ENCODE measurements around the gene LDLRAD4. TPM values are rescaled to one million over a fixed set of nuclear protein-coding genes. Genes with fewer than 3 reads are reported as not detected.

LDLRAD4 gene
- 10 to 100 TPM; 14.0 to 36.9 (median 29.3) TPM for total RNA-seq

DNA sequence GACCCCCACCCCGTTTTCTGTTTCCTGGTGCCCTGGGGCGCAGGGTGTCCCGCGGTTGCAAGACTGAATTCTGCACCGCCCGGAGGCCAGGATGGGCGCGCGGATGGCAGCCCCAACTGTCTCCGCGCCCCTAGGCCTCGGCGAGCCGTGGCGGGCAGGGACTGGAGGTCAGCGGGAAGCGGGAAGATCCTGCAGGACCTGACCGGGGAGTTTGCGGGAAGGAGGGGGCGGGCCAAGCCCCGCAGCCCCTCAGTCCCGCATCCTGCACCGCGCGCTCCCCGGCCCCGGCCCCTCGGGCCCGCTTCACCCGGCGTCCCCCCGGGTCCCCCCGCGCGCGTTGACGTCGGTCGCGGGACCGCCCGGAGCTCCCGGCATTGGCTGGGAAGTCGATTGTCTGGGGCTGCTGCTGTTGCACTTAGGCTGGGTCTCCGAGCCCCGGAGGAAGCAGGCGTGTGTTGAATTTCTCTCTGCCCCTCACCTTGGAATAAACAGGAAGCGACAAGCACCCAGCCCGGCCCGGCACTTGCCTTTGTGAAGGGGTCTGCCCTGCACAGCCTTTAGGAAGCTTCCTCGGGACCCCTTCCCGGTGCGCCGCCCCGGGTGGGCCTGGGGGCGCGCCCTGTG lies at the start of gene LDLRAD4:
LDLRAD4 (plus strand) TSS at position 393 of the 624 bp plus-strand sequence.
- Histone ChIP-seq H3K27me3 (peaks cover 0 to 7% of the 10 kb centered on the region in 2 donors), H3K9me3 (no peaks in the 10 kb centered on the region), H3K4me3 (peak within 1 kb of the TSS; percentile 63 to 87 (median 67)), H3K36me3 (no peaks in the 10 kb centered on the region), H3K4me1 (peaks cover 0 to 70% (median 45%) of the 10 kb centered on the region in 4 donors), H3K27ac (peak within 1 kb of the TSS in 3 of 4 donors; percentile 77 to 85 (median 81))
- no peak for DNase-seq (ENCODE audit: low spot score in 2 of 2)
- 2 to 6% methylated on average over 28 to 29 of the region's 57 CpGs for WGBS, 2 donors
- TF ChIP-seq POLR2A (IDR thresholded peaks at IDR 0.05) (no peak), EP300 (IDR thresholded peaks at IDR 0.05) (no peak)
- TF ChIP-seq, protein P1, sequence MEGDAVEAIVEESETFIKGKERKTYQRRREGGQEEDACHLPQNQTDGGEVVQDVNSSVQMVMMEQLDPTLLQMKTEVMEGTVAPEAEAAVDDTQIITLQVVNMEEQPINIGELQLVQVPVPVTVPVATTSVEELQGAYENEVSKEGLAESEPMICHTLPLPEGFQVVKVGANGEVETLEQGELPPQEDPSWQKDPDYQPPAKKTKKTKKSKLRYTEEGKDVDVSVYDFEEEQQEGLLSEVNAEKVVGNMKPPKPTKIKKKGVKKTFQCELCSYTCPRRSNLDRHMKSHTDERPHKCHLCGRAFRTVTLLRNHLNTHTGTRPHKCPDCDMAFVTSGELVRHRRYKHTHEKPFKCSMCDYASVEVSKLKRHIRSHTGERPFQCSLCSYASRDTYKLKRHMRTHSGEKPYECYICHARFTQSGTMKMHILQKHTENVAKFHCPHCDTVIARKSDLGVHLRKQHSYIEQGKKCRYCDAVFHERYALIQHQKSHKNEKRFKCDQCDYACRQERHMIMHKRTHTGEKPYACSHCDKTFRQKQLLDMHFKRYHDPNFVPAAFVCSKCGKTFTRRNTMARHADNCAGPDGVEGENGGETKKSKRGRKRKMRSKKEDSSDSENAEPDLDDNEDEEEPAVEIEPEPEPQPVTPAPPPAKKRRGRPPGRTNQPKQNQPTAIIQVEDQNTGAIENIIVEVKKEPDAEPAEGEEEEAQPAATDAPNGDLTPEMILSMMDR (IDR thresholded peaks at IDR 0.05): no peak

DNA sequence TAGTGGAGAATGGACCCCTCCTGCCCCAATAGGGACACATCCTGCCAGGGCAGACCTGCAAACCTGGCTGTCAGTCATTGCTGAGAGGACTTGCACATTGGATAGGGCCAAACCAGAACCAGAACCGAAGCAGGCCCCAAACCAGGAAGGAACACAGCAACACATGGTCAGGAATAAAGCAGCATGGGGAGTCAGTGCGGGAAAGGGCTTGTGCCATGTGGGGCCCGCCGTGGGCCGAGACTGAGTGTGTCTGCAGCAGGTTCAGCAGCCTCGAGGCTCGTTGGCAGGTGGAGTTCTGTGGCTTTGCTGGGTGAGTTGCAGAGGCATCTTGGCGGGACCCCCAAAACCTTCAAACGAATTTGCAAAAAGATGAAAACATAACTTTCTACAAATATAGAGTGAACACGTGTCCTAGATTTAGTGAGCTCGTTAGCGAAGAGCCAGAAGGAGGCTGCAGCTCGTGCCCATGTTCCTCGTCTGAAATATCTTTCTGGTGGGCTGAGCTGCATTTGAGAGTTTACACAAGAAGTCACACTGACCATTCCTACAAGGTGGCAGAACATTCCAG lies 44.9 kb upstream of the LDLRAD4 start:
- WGBS, 2 donors: 89 to 95% methylated on average over 14 of the region's 14 CpGs
- H3K27me3 ChIP-seq: no peaks in the 10 kb centered on the region

DNA sequence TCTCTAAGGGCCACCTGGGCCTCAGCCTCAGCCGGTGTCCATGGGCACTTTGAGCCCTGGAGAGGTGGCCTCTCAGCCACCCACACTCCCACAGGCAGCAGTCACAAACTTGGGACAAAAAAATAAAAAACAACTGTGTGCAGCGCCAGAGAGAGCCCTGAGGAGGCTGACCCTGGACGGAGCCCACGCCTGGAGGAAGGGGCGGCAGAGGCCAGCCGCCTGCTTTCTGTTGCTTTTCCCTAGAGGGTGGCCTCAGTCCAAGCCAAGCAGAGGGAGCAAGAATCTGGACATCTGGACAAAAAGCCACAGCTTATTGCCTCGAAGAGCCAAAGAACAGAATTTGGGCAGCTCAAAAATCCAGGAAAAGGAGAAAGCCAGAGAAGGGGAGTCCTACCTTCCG lies 43.3 kb upstream of the LDLRAD4 start:
- Histone ChIP-seq H3K4me1 (peaks cover 0 to 9% (median 0%) of the 10 kb centered on the region in 4 donors), H3K27me3 (no peaks in the 10 kb centered on the region), H3K9me3 (no peaks in the 10 kb centered on the region), H3K36me3 (no peaks in the 10 kb centered on the region), H3K4me3 (no peak overlapping the region), H3K27ac (no peak overlapping the region)
- DNase-seq (ENCODE audit: low spot score in 2 of 2): no peak
- WGBS, 2 donors: 19 to 34% methylated on average over 8 of the region's 8 CpGs
- TF ChIP-seq, protein P1 (IDR thresholded peaks at IDR 0.05): no peak
- TF ChIP-seq POLR2A (IDR thresholded peaks at IDR 0.05) (no peak), EP300 (IDR thresholded peaks at IDR 0.05) (no peak)

More for the DNA sequence above, 44.9 kb upstream of the LDLRAD4 start:
- Histone ChIP-seq H3K4me3 (no peak overlapping the region), H3K27ac (no peak overlapping the region), H3K9me3 (no peaks in the 10 kb centered on the region), H3K36me3 (no peaks in the 10 kb centered on the region), H3K4me1 (peaks cover 0 to 9% (median 0%) of the 10 kb centered on the region in 4 donors)
- DNase-seq (ENCODE audit: low spot score in 2 of 2): no peak
- TF ChIP-seq, protein P1 (IDR thresholded peaks at IDR 0.05): no peak
- TF ChIP-seq EP300 (IDR thresholded peaks at IDR 0.05) (no peak), POLR2A (IDR thresholded peaks at IDR 0.05) (no peak)

DNA sequence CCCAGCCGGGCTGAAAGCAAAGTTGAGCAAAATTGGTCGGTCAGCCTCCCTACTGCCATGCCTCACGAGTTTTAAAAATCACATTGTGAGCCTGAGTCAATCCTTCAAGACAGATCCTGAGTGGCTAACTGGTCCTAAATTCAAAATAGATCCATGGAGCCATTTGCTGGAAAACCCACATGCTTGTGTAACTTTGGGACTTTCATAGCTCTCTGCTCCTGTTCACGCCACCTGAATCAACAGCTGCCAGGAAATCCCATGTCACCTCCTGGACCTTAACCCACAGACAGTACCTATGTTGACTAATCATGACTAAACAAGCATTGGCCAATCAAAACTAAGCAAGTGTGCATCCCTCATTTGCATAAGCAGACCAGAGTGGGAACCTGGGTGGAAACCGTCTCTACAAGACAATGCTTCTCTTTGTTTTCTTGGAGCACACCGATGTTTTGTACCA lies 42.8 kb upstream of the LDLRAD4 start:
- H3K9me3 ChIP-seq: no peaks in the 10 kb centered on the region
- WGBS, 2 donors: 65 to 66% methylated on average over 6 of the region's 6 CpGs
- no peaks in the 10 kb centered on the region for H3K27me3 ChIP-seq
- H3K36me3 ChIP-seq: no peaks in the 10 kb centered on the region
- no peak overlapping the region for H3K4me3 ChIP-seq
- no peak for DNase-seq (ENCODE audit: low spot score in 2 of 2)
- H3K4me1 ChIP-seq: peaks cover 0 to 9% (median 0%) of the 10 kb centered on the region in 4 donors
- H3K27ac ChIP-seq: no peak overlapping the region
- TF ChIP-seq, protein P1 (IDR thresholded peaks at IDR 0.05): no peak
- TF ChIP-seq POLR2A (IDR thresholded peaks at IDR 0.05): no peak
- TF ChIP-seq EP300 (IDR thresholded peaks at IDR 0.05): no peak

DNA sequence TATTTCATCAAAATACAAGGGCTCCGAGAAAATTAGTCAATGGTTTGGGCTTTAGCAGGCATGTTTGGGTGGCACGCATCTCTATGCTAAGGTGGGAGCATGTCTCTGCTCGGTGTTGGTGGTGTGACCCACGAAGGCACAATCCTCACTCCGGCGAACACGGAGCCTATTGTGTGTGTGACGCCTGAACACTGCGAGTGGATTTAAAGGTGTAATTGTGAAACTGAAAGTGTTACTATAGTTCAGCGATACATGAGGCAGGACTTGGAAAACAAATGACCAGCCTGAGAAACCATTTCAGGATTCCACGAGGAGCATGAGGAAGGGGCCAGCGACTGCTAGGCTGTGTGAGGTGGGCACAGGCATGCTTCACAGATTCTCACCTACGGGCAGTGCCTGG lies 41.7 kb upstream of the LDLRAD4 start:
- Histone ChIP-seq H3K36me3 (no peaks in the 10 kb centered on the region), H3K27ac (no peak overlapping the region), H3K9me3 (no peaks in the 10 kb centered on the region), H3K27me3 (no peaks in the 10 kb centered on the region), H3K4me1 (peaks cover 0 to 9% (median 0%) of the 10 kb centered on the region in 4 donors), H3K4me3 (no peak overlapping the region)
- TF ChIP-seq EP300 (IDR thresholded peaks at IDR 0.05): no peak
- no peak for DNase-seq (ENCODE audit: low spot score in 2 of 2)
- WGBS, 2 donors: 93 to 96% methylated on average over 13 of the region's 13 CpGs

Data from tibial nerve (tissue), 4 donors.